Fibroblast of lung (primary cell): ENCODE results near the gene MAML3.

ENCODE experiments used
- CTCF ChIP-seq, 2 donors: IDR thresholded peaks in 1 of 2; conservative IDR thresholded peaks in 1 of 2; 1 replicate in 1 of 2; 2 replicates in 1 of 2; pipeline ENCODE4 v1.5.1; 2011 to 2012; ENCODE audit warnings: low read length in 2 of 2, control low read depth in 1 of 2, inconsistent platforms in 1 of 2, low read depth in 1 of 2, mild to moderate bottlenecking in 1 of 2
- EZH2 ChIP-seq: IDR thresholded peaks from 2 replicates; pipeline ENCODE4 v1.5.1; 2012; ENCODE audit warnings: low read length, control low read depth, mild to moderate bottlenecking; ENCODE audit errors: missing control alignments

GRCh38 chr4:139777757-139778156, 376.2 kb downstream of the MAML3 start:
- TF ChIP-seq CTCF (conservative IDR thresholded peaks at IDR 0.05 in 1 of 2, IDR thresholded peaks at IDR 0.05 in 1 of 2; ENCODE audit: low read depth in 1 of 2, low read length in 2 of 2): no peak
- TF ChIP-seq EZH2: no peak
